ENCODE data around the gene CLTA. TPM values are rescaled to one million over a fixed set of nuclear protein-coding genes. Genes with fewer than 3 reads are reported as not detected.
"Not testable (repeated sequence)": the region's sequence is repeated elsewhere in the genome, so short reads cannot be mapped to it uniquely, and the experiment has no call there.

CLTA gene
- total RNA-seq, 2 donors from 2014 or later = 77.0 to 127 TPM

- ATAC-seq (peak in 1 of 2 donors; percentile 31), DNase-seq (ENCODE audit: low spot score in 2 of 2) (no peak)
- H3K27ac Mint-ChIP-seq = peak overlapping the region; percentile 82 to 86
- no peaks in the 10 kb centered on the region for H3K9me3 Mint-ChIP-seq
- H3K36me3 Mint-ChIP-seq = peaks cover 24 to 36% of the 10 kb centered on the region in 2 donors
Measured at GRCh38 chr9:36207016-36207415, 16.3 kb downstream of the CLTA start.

DNA sequence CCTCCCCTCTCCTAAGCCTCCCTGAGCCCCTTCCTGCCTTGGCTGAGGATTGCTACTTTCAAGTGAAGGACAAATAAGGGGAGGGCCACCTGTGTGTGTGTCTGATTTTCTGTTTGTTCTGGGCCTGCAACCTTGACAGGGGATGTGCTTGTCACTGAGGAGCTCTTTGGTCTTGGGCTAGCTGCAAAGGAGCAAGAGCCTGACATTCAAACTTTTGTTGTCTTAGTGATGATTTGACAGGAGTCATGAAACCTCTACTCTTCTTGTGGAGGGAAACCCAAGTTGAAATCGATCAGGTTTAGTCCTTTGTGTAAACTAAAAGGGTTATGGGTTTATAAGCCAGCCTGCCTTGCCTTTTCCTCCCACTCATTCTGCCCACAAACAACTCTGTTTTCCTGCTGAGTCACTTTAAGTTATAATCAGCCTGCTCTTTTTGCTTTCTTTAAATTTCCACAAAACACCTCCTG, 16.9 kb downstream of the CLTA start:
- ATAC-seq = peak in 1 of 2 donors; percentile 63
- Mint-ChIP-seq H3K9me3 (no peaks in the 10 kb centered on the region), H3K36me3 (peaks cover 24 to 32% of the 10 kb centered on the region in 2 donors), H3K27ac (peak overlapping the region; percentile 82 to 86)
- DNase-seq (ENCODE audit: low spot score in 2 of 2) = no peak

- Mint-ChIP-seq H3K27ac (peak overlapping the region; percentile 82 to 86), H3K36me3 (peaks cover 23 to 37% of the 10 kb centered on the region in 2 donors), H3K9me3 (no peaks in the 10 kb centered on the region)
- DNase-seq (ENCODE audit: low spot score in 2 of 2) (no peak), ATAC-seq (no peak)
Measured at GRCh38 chr9:36208521-36209253, 18.0 kb downstream of the CLTA start.

DNA sequence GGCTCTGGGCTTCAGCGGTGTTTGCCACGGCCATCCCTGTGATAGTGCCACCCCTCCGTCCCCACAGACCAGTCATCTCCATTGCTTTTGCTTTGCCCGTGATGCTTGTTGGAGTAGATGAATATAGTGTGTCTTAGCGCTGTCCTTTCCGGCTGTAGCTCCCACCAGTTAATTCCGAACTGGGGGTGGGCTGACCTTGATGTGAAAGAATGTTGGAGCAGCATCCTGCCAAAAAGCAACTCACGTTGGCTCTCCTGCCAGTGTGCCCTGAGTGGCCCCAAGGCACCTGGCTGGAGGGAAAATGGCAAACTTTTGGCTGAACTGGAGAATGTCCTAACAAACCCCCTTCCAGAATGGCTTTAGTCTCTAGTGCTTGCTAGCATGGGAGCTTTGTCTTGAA, 20.0 kb downstream of the CLTA start:
- Mint-ChIP-seq H3K36me3 (peaks cover 9 to 32% of the 10 kb centered on the region in 2 donors), H3K27ac (peak overlapping the region in 1 of 2 donors; percentile 72), H3K9me3 (no peaks in the 10 kb centered on the region)
- DNase-seq (ENCODE audit: low spot score in 2 of 2) = no peak
- ATAC-seq = no peak

- ATAC-seq (no peak), DNase-seq (ENCODE audit: low spot score in 2 of 2) (no peak)
- Mint-ChIP-seq H3K9me3 (no peaks in the 10 kb centered on the region), H3K36me3 (peaks cover 5 to 33% of the 10 kb centered on the region in 2 donors), H3K27ac (peak overlapping the region in 1 of 2 donors; percentile 24)
Measured at GRCh38 chr9:36211510-36211909, 20.8 kb downstream of the CLTA start.

GRCh38 chr9:36213387-36213786, 22.7 kb downstream of the CLTA start:
- H3K27ac Mint-ChIP-seq = peak overlapping the region; percentile 43 to 93
- ATAC-seq = no peak

DNA sequence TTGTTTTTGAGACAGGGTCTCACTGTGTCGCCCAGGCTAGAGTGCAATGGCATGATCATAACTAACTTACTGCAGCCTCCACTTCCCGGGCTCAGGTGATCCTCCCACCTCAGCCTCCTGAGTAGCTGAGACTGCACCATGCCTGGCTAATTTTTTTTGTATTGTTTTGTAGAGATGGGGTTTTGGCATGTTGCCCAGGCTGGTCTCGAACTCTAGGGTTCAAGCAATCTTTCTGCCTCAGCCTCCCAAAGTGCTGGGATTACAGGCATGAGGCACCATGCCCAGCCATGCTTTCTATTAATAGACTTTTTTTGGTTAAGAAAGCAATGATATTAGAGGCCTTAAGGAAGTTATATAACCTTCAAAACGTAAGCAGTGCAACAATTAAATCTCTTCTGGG, 23.3 kb downstream of the CLTA start:
- no peaks in the 10 kb centered on the region for H3K9me3 Mint-ChIP-seq
- H3K36me3 Mint-ChIP-seq = peaks cover 5 to 30% of the 10 kb centered on the region in 2 donors
- DNase-seq (ENCODE audit: low spot score in 2 of 2) (no peak), ATAC-seq (no peak)
- H3K27ac Mint-ChIP-seq = no peak overlapping the region

More at GRCh38 chr9:36213387-36213786, 22.7 kb downstream of the CLTA start:
- no peaks in the 10 kb centered on the region for H3K9me3 Mint-ChIP-seq
- H3K36me3 Mint-ChIP-seq = peaks cover 5 to 30% of the 10 kb centered on the region in 2 donors
- DNase-seq (ENCODE audit: low spot score in 2 of 2) = no peak

- Mint-ChIP-seq H3K36me3 (peaks cover 2 to 24% of the 10 kb centered on the region in 2 donors), H3K9me3 (no peaks in the 10 kb centered on the region), H3K27ac (peak overlapping the region in 1 of 2 donors; percentile 16)
- ATAC-seq (no peak), DNase-seq (ENCODE audit: low spot score in 2 of 2) (no peak)
Measured at GRCh38 chr9:36214571-36214970, 23.9 kb downstream of the CLTA start.

DNA sequence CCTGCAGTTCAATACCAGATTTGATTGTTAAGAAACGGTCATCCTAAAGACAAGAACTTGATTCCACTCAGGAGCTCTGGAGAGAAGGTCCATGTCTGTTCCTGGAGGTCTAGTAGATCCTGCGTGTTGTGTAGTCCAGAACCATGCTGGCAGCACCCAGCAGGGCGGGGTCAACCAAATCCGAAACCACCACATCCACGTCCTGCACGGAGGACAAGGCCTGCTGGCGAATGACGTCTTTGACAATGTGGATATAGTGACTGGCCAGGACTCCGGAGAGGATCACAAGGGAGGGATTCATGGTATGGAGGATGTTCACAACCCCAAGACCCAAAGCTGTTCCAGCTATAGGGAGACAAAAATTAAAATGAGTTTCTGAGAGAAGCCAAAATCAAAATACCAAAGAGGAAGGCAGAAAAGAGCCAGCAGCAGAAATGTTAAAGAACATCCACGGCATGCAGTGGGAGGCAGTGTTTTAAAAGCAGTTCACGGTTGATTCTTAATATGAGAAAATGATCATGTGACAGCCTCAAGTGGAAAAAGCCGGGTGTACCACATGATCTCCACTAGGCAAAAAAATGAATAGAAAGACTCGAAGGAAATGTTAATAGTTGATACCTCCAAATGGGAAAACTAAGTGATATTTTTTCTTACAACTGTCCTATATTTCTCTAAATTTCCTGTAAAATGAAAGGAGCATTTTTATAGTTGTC, 26.7 kb downstream of the CLTA start:
- no peak for DNase-seq (ENCODE audit: low spot score in 2 of 2)
- Mint-ChIP-seq H3K9me3 (no peaks in the 10 kb centered on the region), H3K36me3 (peaks cover 0 to 25% of the 10 kb centered on the region in 2 donors), H3K27ac (peak overlapping the region; percentile 80 to 86)
- no peak for ATAC-seq

DNA sequence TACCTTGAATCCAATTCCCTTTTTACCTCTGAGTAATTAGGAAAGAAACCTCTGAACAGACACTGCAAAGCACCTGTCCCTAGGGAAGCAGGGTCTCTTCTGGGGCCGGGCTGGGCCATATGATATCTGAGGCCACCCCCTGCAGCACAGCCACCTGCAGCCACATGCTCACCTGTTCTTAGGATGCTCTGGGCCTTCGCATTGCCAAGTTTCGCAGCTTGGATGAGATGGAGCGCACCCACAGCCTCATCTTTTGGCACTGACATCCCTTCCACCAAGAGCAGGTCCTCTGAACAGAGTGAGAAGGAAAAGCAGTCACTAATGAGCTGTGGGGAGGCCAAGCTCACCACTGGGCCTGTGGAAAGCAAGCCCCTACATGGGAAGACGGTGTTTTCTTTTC, 27.3 kb downstream of the CLTA start:
- DNase-seq (ENCODE audit: low spot score in 2 of 2) (no peak), ATAC-seq (peak in 1 of 2 donors; percentile 27)
- H3K9me3 Mint-ChIP-seq = no peaks in the 10 kb centered on the region
- peak overlapping the region; percentile 80 to 86 for H3K27ac Mint-ChIP-seq
- H3K36me3 Mint-ChIP-seq = peaks cover 6 to 30% of the 10 kb centered on the region in 2 donors

DNA sequence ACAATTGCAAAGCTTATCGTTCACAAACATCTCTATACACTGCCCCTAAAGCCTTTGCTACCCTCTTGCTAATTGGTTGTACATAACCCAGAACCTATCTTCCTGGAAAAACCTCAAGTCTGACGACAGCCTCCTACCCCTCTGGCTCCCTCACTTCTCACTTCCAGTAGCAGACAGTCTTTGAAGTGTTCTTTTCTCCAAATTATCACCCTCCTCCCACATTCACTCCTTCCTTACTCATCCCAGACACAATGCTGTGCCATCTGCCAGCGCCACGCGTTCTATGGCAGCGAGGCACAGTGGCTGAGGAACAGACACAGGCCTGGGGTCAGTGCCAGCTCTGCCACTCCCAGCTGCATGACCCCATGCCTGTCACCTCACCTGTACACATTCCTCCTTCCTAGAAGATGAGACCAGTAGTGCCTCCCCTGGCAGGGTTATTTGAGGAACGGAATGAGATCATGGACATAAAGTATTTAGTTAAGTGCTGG, 27.7 kb downstream of the CLTA start:
- no peaks in the 10 kb centered on the region for H3K9me3 Mint-ChIP-seq
- ATAC-seq = peak; percentile 53 to 77
- peaks cover 10 to 31% of the 10 kb centered on the region in 2 donors for H3K36me3 Mint-ChIP-seq
- no peak for DNase-seq (ENCODE audit: low spot score in 2 of 2)
- H3K27ac Mint-ChIP-seq = peak overlapping the region; percentile 70 to 80

DNA sequence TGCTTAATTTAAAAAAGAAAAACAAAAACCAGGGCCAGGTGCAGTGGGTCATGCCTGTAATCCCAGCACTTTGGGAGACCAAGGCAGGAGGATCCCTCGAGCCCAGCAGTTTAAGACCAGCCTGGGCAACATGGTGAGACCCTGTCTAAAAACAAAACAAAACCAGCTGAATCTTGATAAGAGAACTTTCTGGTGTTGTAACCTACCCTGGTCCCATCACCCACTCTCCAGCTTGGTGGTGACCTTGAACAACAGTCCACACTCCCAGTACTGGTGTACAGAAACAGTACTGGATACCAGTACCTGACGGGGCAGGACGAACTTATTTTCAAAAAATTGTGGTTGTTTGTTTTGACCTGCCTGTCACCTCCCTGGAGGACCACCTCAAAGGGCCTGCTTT, 30.9 kb downstream of the CLTA start:
- H3K27ac Mint-ChIP-seq = peak overlapping the region in 1 of 2 donors; percentile 56
- DNase-seq (ENCODE audit: low spot score in 2 of 2) = no peak
- H3K9me3 Mint-ChIP-seq = no peaks in the 10 kb centered on the region
- H3K36me3 Mint-ChIP-seq = peaks cover 11 to 32% of the 10 kb centered on the region in 2 donors
- ATAC-seq = no peak

- H3K36me3 Mint-ChIP-seq = peaks cover 17 to 37% of the 10 kb centered on the region in 2 donors
- H3K27ac Mint-ChIP-seq = peak overlapping the region in 1 of 2 donors; percentile 61
- DNase-seq (ENCODE audit: low spot score in 2 of 2) = no peak
- no peaks in the 10 kb centered on the region for H3K9me3 Mint-ChIP-seq
- peak in 1 of 2 donors; percentile 26 for ATAC-seq
Measured at GRCh38 chr9:36222449-36222848, 31.7 kb downstream of the CLTA start.

GRCh38 chr9:36237230-36237629, 46.5 kb downstream of the CLTA start:
- no peak overlapping the region for H3K27ac Mint-ChIP-seq
- H3K9me3 Mint-ChIP-seq = no peaks in the 10 kb centered on the region
- H3K36me3 Mint-ChIP-seq = peaks cover 0 to 21% of the 10 kb centered on the region in 2 donors
- no peak for ATAC-seq
- no peak for DNase-seq (ENCODE audit: low spot score in 2 of 2)

GRCh38 chr9:36239205-36239604, 48.5 kb downstream of the CLTA start:
- H3K9me3 Mint-ChIP-seq; ATAC-seq; H3K27ac Mint-ChIP-seq; DNase-seq (ENCODE audit: low spot score in 2 of 2): not testable (repeated sequence)
- H3K36me3 Mint-ChIP-seq = peaks cover 0 to 21% of the 10 kb centered on the region in 2 donors

- peak overlapping the region in 1 of 2 donors; percentile 14 for H3K27ac Mint-ChIP-seq
- H3K9me3 Mint-ChIP-seq; ATAC-seq; DNase-seq (ENCODE audit: low spot score in 2 of 2): not testable (repeated sequence)
- peaks cover 0 to 21% of the 10 kb centered on the region in 2 donors for H3K36me3 Mint-ChIP-seq
Measured at GRCh38 chr9:36239675-36240074, 49.0 kb downstream of the CLTA start.

GRCh38 chr9:36245906-36246305, 55.2 kb downstream of the CLTA start:
- Mint-ChIP-seq H3K9me3 (no peaks in the 10 kb centered on the region), H3K36me3 (peaks cover 0 to 8% of the 10 kb centered on the region in 2 donors), H3K27ac (no peak overlapping the region)
- DNase-seq (ENCODE audit: low spot score in 2 of 2) = no peak
- no peak for ATAC-seq
